Measurements from ENCODE around the gene DYRK4.

DYRK4 gene

DNA sequence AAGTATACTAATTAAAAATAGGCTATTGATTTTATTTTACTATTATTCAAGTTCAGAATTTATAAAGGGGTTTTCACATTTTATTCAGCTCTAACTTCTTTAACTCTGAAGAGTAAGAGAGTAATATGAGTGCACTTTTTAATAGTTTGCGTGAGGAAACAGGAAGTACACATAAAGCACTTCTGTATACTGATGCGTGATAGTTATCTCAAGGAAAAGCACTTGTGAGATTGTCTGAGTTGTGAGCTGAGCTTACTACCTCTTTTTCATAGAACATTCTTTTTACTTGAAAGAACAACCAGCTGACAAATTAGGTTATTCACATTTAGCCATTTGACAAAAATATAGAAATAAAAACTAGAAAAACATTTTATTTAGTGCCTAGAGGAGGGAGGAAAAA is 21.4 kb upstream of the DYRK4 start:
- H3K4me1 Mint-ChIP-seq = peaks cover 26% of the 10 kb centered on the region
- peaks cover 15% of the 10 kb centered on the region for H3K36me3 Mint-ChIP-seq (ENCODE audit: low read depth)
- no peak overlapping the region for H3K27ac Mint-ChIP-seq
- H3K9me3 Mint-ChIP-seq = no peaks in the 10 kb centered on the region
- no peaks in the 10 kb centered on the region for H3K27me3 Mint-ChIP-seq (ENCODE audit: low read depth)
- H3K4me3 Mint-ChIP-seq = no peak overlapping the region
- TF ChIP-seq, protein P1, sequence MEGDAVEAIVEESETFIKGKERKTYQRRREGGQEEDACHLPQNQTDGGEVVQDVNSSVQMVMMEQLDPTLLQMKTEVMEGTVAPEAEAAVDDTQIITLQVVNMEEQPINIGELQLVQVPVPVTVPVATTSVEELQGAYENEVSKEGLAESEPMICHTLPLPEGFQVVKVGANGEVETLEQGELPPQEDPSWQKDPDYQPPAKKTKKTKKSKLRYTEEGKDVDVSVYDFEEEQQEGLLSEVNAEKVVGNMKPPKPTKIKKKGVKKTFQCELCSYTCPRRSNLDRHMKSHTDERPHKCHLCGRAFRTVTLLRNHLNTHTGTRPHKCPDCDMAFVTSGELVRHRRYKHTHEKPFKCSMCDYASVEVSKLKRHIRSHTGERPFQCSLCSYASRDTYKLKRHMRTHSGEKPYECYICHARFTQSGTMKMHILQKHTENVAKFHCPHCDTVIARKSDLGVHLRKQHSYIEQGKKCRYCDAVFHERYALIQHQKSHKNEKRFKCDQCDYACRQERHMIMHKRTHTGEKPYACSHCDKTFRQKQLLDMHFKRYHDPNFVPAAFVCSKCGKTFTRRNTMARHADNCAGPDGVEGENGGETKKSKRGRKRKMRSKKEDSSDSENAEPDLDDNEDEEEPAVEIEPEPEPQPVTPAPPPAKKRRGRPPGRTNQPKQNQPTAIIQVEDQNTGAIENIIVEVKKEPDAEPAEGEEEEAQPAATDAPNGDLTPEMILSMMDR (IDR thresholded peaks at IDR 0.05; ENCODE audit: unreplicated experiment in 3 of 3) = no peak

DNA sequence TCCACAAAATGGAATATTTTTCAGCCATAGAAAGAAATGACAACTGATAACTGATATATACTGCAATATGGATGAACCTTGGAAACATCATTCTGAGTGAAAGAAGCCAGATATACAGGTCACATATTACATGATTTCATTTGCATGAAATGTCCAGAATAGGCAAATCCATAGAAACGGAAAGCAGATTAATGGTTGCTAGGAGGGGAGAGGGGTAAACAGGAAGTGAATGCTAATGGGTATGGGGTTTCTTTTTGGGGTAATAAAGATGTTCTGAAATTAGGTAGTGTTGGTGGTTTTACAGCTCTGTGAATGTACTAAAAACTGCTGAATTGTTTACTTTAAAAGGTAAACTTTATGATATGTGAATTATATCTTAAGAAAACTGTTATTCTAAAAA is 16.8 kb upstream of the DYRK4 start:
- Mint-ChIP-seq H3K27me3 (ENCODE audit: low read depth) (no peaks in the 10 kb centered on the region), H3K4me1 (peaks cover under 1% of the 10 kb centered on the region), H3K27ac (no peak overlapping the region), H3K9me3 (no peaks in the 10 kb centered on the region), H3K4me3 (no peak overlapping the region), H3K36me3 (ENCODE audit: low read depth) (peaks cover 24% of the 10 kb centered on the region)
- TF ChIP-seq, protein P1 (IDR thresholded peaks at IDR 0.05; ENCODE audit: unreplicated experiment in 3 of 3) = no peak

DNA sequence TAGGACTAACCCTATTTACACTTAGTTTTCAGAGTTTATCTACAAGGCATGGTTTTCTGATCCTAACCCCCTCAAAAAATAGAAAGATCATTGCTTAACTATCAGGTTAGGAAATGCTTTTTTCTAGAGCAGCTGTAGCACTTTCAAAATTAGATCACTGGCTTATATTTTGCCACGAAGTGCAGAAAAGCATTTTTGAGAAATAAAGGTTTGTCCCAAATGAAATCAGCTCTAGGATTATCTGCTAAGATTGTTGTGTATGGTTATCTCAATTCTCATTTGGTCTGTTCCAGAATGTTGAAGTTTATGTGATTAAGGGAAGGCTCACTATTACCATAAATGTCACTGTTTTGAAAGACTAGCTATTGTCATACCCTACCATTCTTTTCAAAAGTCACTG is 9.8 kb upstream of the DYRK4 start:
- Mint-ChIP-seq H3K27ac (no peak overlapping the region), H3K4me1 (no peaks in the 10 kb centered on the region), H3K36me3 (ENCODE audit: low read depth) (peaks cover 29% of the 10 kb centered on the region), H3K27me3 (ENCODE audit: low read depth) (no peaks in the 10 kb centered on the region), H3K9me3 (no peaks in the 10 kb centered on the region), H3K4me3 (no peak overlapping the region)
- TF ChIP-seq, protein P1 (IDR thresholded peaks at IDR 0.05; ENCODE audit: unreplicated experiment in 3 of 3) = no peak

DNA sequence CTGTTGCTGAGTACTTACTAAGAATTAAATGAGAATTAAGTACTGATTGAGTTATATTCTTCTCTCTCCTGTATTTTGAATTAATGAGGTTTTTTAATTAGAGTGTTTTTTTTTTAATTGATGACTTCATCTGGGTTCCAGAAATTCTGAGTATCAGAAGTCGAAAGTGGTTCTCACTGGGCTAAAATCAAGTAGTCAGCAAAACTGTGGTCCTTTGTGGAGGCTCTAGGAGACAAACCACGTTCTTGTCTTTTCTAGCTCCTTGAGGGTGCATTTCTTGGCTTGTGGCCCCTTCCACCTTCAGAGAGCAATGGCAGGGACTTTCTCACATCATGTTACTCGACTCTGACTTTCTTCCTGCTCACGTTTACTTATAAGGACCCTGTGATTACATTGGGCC is 8.1 kb upstream of the DYRK4 start:
- no peak overlapping the region for H3K27ac Mint-ChIP-seq
- no peaks in the 10 kb centered on the region for H3K27me3 Mint-ChIP-seq (ENCODE audit: low read depth)
- TF ChIP-seq, protein P1 (IDR thresholded peaks at IDR 0.05; ENCODE audit: unreplicated experiment in 3 of 3) = no peak
- no peak overlapping the region for H3K4me3 Mint-ChIP-seq
- no peaks in the 10 kb centered on the region for H3K9me3 Mint-ChIP-seq
- peaks cover 30% of the 10 kb centered on the region for H3K36me3 Mint-ChIP-seq (ENCODE audit: low read depth)
- no peaks in the 10 kb centered on the region for H3K4me1 Mint-ChIP-seq

DNA sequence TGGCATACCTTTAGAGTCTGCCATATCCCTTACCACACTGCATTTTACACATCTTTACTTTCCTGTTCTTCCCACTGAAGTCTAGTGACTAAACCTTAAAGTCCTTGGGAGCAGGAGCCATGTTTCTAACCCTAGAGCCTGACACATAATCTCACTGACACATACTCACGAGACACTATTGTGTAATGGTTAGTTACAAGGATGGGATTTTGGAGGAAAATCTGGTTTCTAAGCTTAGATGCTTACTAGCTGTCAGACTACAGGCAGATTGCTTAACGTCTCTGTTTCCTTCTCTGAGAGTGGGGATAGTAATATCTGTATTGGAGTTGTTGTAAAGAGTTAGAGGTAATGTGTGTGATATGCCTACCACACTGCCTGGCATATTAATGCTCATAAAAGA is 6.2 kb upstream of the DYRK4 start:
- Mint-ChIP-seq H3K9me3 (no peaks in the 10 kb centered on the region), H3K36me3 (ENCODE audit: low read depth) (peaks cover 24% of the 10 kb centered on the region), H3K27me3 (ENCODE audit: low read depth) (no peaks in the 10 kb centered on the region), H3K4me1 (no peaks in the 10 kb centered on the region), H3K4me3 (no peak overlapping the region), H3K27ac (no peak overlapping the region)
- TF ChIP-seq, protein P1 (IDR thresholded peaks at IDR 0.05; ENCODE audit: unreplicated experiment in 3 of 3) = no peak

DNA sequence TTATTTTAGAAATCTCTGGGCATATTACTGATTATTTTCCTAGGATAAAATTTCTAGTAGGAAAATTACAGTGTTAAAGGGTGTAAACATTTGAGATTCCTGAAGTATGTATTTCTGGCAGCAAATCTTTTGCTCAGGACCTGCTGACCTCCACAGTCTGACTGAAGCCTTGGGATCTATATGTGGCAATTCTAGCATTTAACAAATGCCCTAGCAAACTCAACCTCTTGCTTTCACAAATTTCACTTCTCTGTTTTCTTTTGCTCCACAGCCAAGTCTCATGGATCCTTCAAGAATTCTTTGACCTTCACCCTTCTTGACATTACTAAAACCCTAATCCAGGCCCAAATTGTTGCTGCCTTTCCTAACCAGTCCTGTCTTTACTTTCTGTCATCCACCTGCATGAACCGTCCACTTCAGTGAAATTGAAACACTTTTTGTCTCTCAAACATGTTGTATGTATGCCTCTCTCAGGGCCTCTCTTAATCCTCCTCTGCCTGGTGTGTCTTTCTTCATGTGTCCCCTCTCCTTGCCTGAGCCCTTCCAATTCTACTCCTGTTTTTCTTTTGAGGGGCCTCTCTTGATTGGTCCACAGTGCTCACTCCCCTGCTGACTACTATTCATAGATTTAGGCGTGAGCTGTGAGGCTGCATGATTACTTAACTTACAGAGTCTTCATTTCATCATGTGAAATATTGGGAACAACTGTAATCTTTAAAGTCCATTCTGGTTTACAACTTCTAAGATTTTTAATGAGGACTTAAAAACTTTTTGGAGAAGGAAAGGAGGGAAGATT is 5.1 kb upstream of the DYRK4 start:
- Mint-ChIP-seq H3K4me1 (peaks cover 4% of the 10 kb centered on the region), H3K36me3 (ENCODE audit: low read depth) (peaks cover 23% of the 10 kb centered on the region), H3K9me3 (no peaks in the 10 kb centered on the region), H3K27me3 (ENCODE audit: low read depth) (peaks cover 3% of the 10 kb centered on the region), H3K27ac (no peak overlapping the region), H3K4me3 (no peak overlapping the region)
- TF ChIP-seq, protein P1 (IDR thresholded peaks at IDR 0.05; ENCODE audit: unreplicated experiment in 3 of 3) = no peak
